HepG2 (cell line): ENCODE measurements around the gene RNF11. TPM values are rescaled to one million over a fixed set of nuclear protein-coding genes. Genes with fewer than 3 reads are reported as not detected.

Experiments
- ATAC-seq: fragments of 200-7000 bp; cut with Tn5 transposase; 3 replicates; pipeline ENCODE4 v1.9.1; 2020; ENCODE audit warnings: mild to moderate bottlenecking, moderate library complexity
- BruUV-seq: library from RNA; stranded (reverse); fragments of 400-500 nt; replicated peaks from 2 replicates; lab custom pipeline; 2021; lab: Mats Ljungman, UMichigan
- CTCF ChIA-PET: fragments of 300-600 bp; formaldehyde crosslinking; extraction: SDS; loops from one replicate; lab custom pipeline; 2021; ENCODE audit warnings: low total read pairs, inconsistent platforms, low intra/inter-chr PET ratio; lab: Yijun Ruan, JAX
- POLR2A ChIA-PET: fragments of 350-600 bp; sonication (Branson Sonifier 250); formaldehyde crosslinking; loops from one replicate; lab custom pipeline; 2020; ENCODE audit warnings: antibody characterized with exemption, inconsistent platforms; lab: Yijun Ruan, JAX
- DNase-seq: peaks from one replicate; pipeline ENCODE4 v3.0.0-alpha.2; 2015; ENCODE audit warnings: low spot score
- FAIRE-seq: peaks from 3 replicates; lab custom pipeline; 2011; peaks lifted over from hg19 to GRCh38; lab: Jason Lieb, UNC
- H2AFZ ChIP-seq: one replicate; pipeline ENCODE4 v1.6.1; 2011; ENCODE audit warnings: low read length, inconsistent platforms
- H3K27ac ChIP-seq: fragments of 300-600 bp; 3 replicates; pipeline ENCODE4 v1.8.0; 2011; ENCODE audit warnings: mixed run types, mild to moderate bottlenecking, mixed read lengths, low read length, inconsistent platforms; ENCODE audit not compliant: insufficient read depth; ENCODE audit errors: extremely low read length
- H3K27me3 ChIP-seq, 2 experiments: fragments of 200-600 bp in 1 of 2; 2 replicates in 1 of 2; 3 replicates in 1 of 2; pipeline versions ENCODE4 v1.6.0 to v1.8.0; 2011; ENCODE audit warnings: low read length in 2 of 2, mild to moderate bottlenecking in 2 of 2, moderate library complexity in 2 of 2, inconsistent platforms in 1 of 2; ENCODE audit not compliant: insufficient read depth in 2 of 2, control insufficient read depth in 1 of 2
- H3K36me3 ChIP-seq, 2 experiments: fragments of 200-600 bp in 1 of 2; replicated peaks in 1 of 2; 2 replicates in 1 of 2; 3 replicates in 1 of 2; pipeline versions ENCODE4 v1.5.1 to v1.8.0; 2011; ENCODE audit warnings: low read length in 2 of 2, inconsistent platforms in 1 of 2; ENCODE audit not compliant: insufficient read depth in 2 of 2, control insufficient read depth in 1 of 2
- H3K4me1 ChIP-seq: 2 replicates; pipeline ENCODE4 v1.5.1; 2012; ENCODE audit warnings: low read length, inconsistent platforms; ENCODE audit not compliant: insufficient read depth
- H3K4me2 ChIP-seq: 2 replicates; pipeline ENCODE4 v1.6.0; 2011; ENCODE audit warnings: low read depth, low read length, inconsistent platforms
- H3K4me3 ChIP-seq, 3 experiments: fragments of 200-600 bp in 1 of 3; sonication (generic), shearing (Covaris generic) in 1 of 3; replicated peaks in 1 of 3; 2 replicates each; pipeline ENCODE4 v1.5.1; 2011 to 2016; ENCODE audit warnings: low read length in 3 of 3, inconsistent platforms in 2 of 3, low read depth in 2 of 3, mild to moderate bottlenecking in 2 of 3, control low read depth in 1 of 3, mixed read lengths in 1 of 3; ENCODE audit not compliant: insufficient read depth in 1 of 3
- H3K79me2 ChIP-seq: one replicate; pipeline ENCODE4 v1.6.1; 2011; ENCODE audit warnings: low read length, inconsistent platforms; ENCODE audit not compliant: insufficient read depth
- H3K9ac ChIP-seq: 2 replicates; pipeline ENCODE4 v1.6.0; 2011; ENCODE audit warnings: mild to moderate bottlenecking, low read depth, low read length, inconsistent platforms; ENCODE audit not compliant: insufficient read depth
- H3K9me3 ChIP-seq: 2 replicates; pipeline ENCODE4 v1.5.1; 2012; ENCODE audit warnings: mild to moderate bottlenecking, low read length
- H4K20me1 ChIP-seq: 2 replicates; pipeline ENCODE4 v1.6.0; 2011; ENCODE audit warnings: inconsistent platforms, mild to moderate bottlenecking, low read length, moderate library complexity; ENCODE audit not compliant: insufficient read depth
- FIP1L1 ChIP-seq: fragments of 200-400 bp; formaldehyde crosslinking; IDR thresholded peaks from 2 replicates; pipeline ENCODE4 v1.6.1; 2018; ENCODE audit warnings: low read depth, mild to moderate bottlenecking, low read length, moderate library complexity, borderline replicate concordance; ENCODE audit not compliant: insufficient read depth
- IKZF1 ChIP-seq: fragments of 450-650 bp; IDR thresholded peaks from 2 replicates; pipeline ENCODE4 v1.7.1; 2016
- MIER2 ChIP-seq: IDR thresholded peaks from 2 replicates; pipeline ENCODE4 v1.6.1; 2016; ENCODE audit warnings: missing biosample characterization, missing genetic modification reagents
- SRY ChIP-seq: sonication (generic); formaldehyde crosslinking; IDR thresholded peaks from 2 replicates; pipeline ENCODE4 v1.8.0; 2022; ENCODE audit warnings: mild to moderate bottlenecking, missing genetic modification reagents
- ZFY ChIP-seq: sonication (generic); formaldehyde crosslinking; IDR thresholded peaks from 2 replicates; pipeline ENCODE4 v1.4.0; 2020; ENCODE audit warnings: missing genetic modification reagents
- ZNF230 ChIP-seq: sonication (generic); formaldehyde crosslinking; IDR thresholded peaks from 2 replicates; pipeline ENCODE4 v1.4.0; 2020; ENCODE audit warnings: mild to moderate bottlenecking, missing genetic modification reagents
- ZNF546 ChIP-seq: sonication (generic); formaldehyde crosslinking; conservative IDR thresholded peaks from 2 replicates; pipeline ENCODE4 v1.8.1; 2023; ENCODE audit warnings: mild to moderate bottlenecking, missing genetic modification reagents
- WGBS: methylation state at CpG from one replicate; pipeline ENCODE4 v1.1.6; 2017; ENCODE audit warnings: low lambda C conversion rate; 5-methylcytosine and 5-hydroxymethylcytosine counted together
- in situ Hi-C: cut with HindIII; loops from 2 replicates; pipeline ENCODE4 v1.10.0; 2017; ENCODE audit warnings: low pct_unique_long_range_greater_than_20kb; ENCODE audit not compliant: extremely low pct_ligation_motif_present
- intact Hi-C: fragments of 100-400 bp; cut with micrococcal nuclease; formaldehyde crosslinking; loops from one replicate; pipeline ENCODE4 v1.10.0; 2022; ENCODE audit not compliant: unreplicated experiment
- polyA plus RNA-seq, 8 experiments: library from polyadenylated mRNA; depleted of rRNA in 3 of 8; stranded (reverse) in 7 of 8; unstranded in 1 of 8; fragments of >200 nt; fragmentation: Illumina TruSeq in 4 of 8; extraction: Trizol in 4 of 8; gene quantifications; 2 replicates each; pipeline versions ENCODE4 v1.2.1 to v1.2.3, GENCODE V29; 2011 to 2016; ENCODE audit warnings: low read depth in 4 of 8, missing spikeins in 1 of 8, mixed read lengths in 1 of 8; ENCODE audit not compliant: insufficient read depth in 1 of 8
- total RNA-seq, 5 experiments: library from RNA; depleted of rRNA; stranded (reverse); fragments of >200 nt; fragmentation: Illumina TruSeq; extraction: Trizol; gene quantifications; 2 replicates each; pipeline ENCODE4 v1.2.3, GENCODE V29; 2016; ENCODE audit warnings: low read depth in 1 of 5
- TF ChIP-seq, protein P1 (sequence below): sonication (generic); formaldehyde crosslinking; IDR thresholded peaks from 2 replicates; pipeline ENCODE4 v1.5.1; 2020; ENCODE audit warnings: missing genetic modification reagents, mild to moderate bottlenecking, borderline replicate concordance
- TF ChIP-seq, protein P2 (sequence below), 2 experiments: sonication (generic) in 1 of 2; formaldehyde crosslinking in 1 of 2; IDR thresholded peaks; 2 replicates each; pipeline versions ENCODE4 v1.5.1 to v1.6.1; 2011 to 2020; ENCODE audit warnings: borderline replicate concordance in 1 of 2, low read depth in 1 of 2, low read length in 1 of 2, mild to moderate bottlenecking in 1 of 2, missing genetic modification reagents in 1 of 2, moderate library complexity in 1 of 2
- TF ChIP-seq, protein P3 (sequence below): sonication (generic); formaldehyde crosslinking; IDR thresholded peaks from 2 replicates; pipeline ENCODE4 v1.5.1; 2020; ENCODE audit warnings: missing genetic modification reagents, mild to moderate bottlenecking, borderline replicate concordance
- TF ChIP-seq, protein P4 (sequence below): sonication (generic); formaldehyde crosslinking; IDR thresholded peaks from 2 replicates; pipeline ENCODE4 v1.5.0; 2020; ENCODE audit warnings: mild to moderate bottlenecking, missing genetic modification reagents, borderline replicate concordance

The RNF11 gene
- total and polyA plus RNA-seq, 2 of the 13 experiments (the other 11 are each of a cell fraction or from before 2014, with no cell fraction given): 41.2 to 48.8 TPM

DNA sequence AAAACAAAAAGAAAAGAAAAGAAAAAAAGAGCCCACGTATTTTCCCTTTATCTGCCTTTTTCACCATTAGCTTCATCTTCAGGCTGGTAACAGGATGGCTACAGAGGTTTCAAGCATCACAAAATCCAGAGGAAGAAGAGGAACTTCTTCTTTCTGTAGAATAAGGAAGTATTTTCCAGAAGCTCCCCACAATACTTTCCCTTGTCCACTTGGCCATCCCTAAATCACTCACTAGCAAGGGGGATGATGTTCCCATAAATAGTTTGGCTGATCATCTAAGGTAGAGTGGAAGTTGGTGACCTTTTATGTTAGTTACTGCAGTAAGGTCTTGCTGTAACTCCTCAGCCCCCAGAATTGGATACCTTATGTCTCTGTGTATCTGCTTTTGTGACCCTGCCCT is 45.1 kb upstream of the RNF11 start:
- Histone ChIP-seq H3K4me1 (no peaks in the 10 kb centered on the region), H3K4me2 (no peak overlapping the region), H3K27ac (no peak overlapping the region), H2AFZ (no peak overlapping the region), H3K27me3 (no peaks in the 10 kb centered on the region), H3K9ac (no peak overlapping the region), H3K9me3 (no peaks in the 10 kb centered on the region), H3K79me2 (no peaks in the 10 kb centered on the region), H4K20me1 (no peaks in the 10 kb centered on the region), H3K4me3 (no peak overlapping the region), H3K36me3 (no peaks in the 10 kb centered on the region)
- ATAC-seq (no peak), FAIRE-seq (no peak), DNase-seq (no peak)
- WGBS: 0% methylated on average over 1 of the region's 1 CpG
- TF ChIP-seq, protein P1, sequence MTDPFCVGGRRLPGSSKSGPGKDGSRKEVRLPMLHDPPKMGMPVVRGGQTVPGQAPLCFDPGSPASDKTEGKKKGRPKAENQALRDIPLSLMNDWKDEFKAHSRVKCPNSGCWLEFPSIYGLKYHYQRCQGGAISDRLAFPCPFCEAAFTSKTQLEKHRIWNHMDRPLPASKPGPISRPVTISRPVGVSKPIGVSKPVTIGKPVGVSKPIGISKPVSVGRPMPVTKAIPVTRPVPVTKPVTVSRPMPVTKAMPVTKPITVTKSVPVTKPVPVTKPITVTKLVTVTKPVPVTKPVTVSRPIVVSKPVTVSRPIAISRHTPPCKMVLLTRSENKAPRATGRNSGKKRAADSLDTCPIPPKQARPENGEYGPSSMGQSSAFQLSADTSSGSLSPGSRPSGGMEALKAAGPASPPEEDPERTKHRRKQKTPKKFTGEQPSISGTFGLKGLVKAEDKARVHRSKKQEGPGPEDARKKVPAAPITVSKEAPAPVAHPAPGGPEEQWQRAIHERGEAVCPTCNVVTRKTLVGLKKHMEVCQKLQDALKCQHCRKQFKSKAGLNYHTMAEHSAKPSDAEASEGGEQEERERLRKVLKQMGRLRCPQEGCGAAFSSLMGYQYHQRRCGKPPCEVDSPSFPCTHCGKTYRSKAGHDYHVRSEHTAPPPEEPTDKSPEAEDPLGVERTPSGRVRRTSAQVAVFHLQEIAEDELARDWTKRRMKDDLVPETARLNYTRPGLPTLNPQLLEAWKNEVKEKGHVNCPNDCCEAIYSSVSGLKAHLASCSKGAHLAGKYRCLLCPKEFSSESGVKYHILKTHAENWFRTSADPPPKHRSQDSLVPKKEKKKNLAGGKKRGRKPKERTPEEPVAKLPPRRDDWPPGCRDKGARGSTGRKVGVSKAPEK: no peak
- TF ChIP-seq FIP1L1: no peak
- TF ChIP-seq, protein P2, sequence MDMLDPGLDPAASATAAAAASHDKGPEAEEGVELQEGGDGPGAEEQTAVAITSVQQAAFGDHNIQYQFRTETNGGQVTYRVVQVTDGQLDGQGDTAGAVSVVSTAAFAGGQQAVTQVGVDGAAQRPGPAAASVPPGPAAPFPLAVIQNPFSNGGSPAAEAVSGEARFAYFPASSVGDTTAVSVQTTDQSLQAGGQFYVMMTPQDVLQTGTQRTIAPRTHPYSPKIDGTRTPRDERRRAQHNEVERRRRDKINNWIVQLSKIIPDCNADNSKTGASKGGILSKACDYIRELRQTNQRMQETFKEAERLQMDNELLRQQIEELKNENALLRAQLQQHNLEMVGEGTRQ (IDR thresholded peaks at IDR 0.05; ENCODE audit: low read depth, low read length): no peak
- TF ChIP-seq, protein P2 (CRISPR knock-in tag; IDR thresholded peaks at IDR 0.05; ENCODE audit: borderline replicate concordance): no peak
- TF ChIP-seq ZNF230 (CRISPR knock-in tag): no peak
- TF ChIP-seq ZNF546 (CRISPR knock-in tag): no peak
- TF ChIP-seq MIER2 (CRISPR knock-in tag): no peak
- TF ChIP-seq IKZF1: no peak
- no peak for TF ChIP-seq SRY (CRISPR knock-in tag)
- TF ChIP-seq ZFY (CRISPR knock-in tag): no peak
- TF ChIP-seq, protein P3, sequence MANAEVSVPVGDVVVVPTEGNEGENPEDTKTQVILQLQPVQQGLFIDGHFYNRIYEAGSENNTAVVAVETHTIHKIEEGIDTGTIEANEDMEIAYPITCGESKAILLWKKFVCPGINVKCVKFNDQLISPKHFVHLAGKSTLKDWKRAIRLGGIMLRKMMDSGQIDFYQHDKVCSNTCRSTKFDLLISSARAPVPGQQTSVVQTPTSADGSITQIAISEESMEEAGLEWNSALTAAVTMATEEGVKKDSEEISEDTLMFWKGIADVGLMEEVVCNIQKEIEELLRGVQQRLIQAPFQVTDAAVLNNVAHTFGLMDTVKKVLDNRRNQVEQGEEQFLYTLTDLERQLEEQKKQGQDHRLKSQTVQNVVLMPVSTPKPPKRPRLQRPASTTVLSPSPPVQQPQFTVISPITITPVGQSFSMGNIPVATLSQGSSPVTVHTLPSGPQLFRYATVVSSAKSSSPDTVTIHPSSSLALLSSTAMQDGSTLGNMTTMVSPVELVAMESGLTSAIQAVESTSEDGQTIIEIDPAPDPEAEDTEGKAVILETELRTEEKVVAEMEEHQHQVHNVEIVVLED (CRISPR knock-in tag): no peak
- TF ChIP-seq, protein P4, sequence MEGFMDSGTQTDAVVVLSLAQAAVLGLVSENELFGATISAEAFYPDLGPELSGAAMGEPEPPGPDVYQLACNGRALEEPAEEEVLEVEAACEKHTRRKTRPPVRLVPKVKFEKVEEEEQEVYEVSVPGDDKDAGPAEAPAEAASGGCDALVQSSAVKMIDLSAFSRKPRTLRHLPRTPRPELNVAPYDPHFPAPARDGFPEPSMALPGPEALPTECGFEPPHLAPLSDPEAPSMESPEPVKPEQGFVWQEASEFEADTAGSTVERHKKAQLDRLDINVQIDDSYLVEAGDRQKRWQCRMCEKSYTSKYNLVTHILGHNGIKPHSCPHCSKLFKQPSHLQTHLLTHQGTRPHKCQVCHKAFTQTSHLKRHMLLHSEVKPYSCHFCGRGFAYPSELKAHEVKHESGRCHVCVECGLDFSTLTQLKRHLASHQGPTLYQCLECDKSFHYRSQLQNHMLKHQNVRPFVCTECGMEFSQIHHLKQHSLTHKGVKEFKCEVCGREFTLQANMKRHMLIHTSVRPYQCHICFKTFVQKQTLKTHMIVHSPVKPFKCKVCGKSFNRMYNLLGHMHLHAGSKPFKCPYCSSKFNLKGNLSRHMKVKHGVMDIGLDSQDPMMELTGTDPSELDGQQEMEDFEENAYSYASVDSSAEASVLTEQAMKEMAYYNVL (CRISPR knock-in tag): no peak
- CTCF ChIA-PET: no interaction called here
- intact Hi-C loops (no loop called here), in situ Hi-C loops (no loop called here)
- BruUV-seq: no TSS peak
- POLR2A ChIA-PET: no interaction called here
